K562 (cell line): ENCODE measurements around the gene MANEAL. TPM values are rescaled to one million over a fixed set of nuclear protein-coding genes. Genes with fewer than 3 reads are reported as not detected.

Source experiments
- ATF7 ChIP-seq: fragments of 450-650 bp; IDR thresholded peaks from 2 replicates; pipeline ENCODE4 v1.7.1; 2014; ENCODE audit warnings: mild to moderate bottlenecking, moderate library complexity
- E2F3 ChIP-seq: fragments of 250-450 bp; sonication (Bioruptor Pico); IDR thresholded peaks from 2 replicates; pipeline ENCODE4 v1.4.0; 2020; ENCODE audit warnings: mild to moderate bottlenecking
- GATAD2B ChIP-seq: fragments of 450-650 bp; IDR thresholded peaks from 2 replicates; pipeline ENCODE4 v1.6.1; 2017; ENCODE audit warnings: mild to moderate bottlenecking, borderline replicate concordance
- IRF2 ChIP-seq: sonication (generic); formaldehyde crosslinking; IDR thresholded peaks from 2 replicates; pipeline ENCODE4 v1.8.1; 2022; ENCODE audit warnings: mild to moderate bottlenecking, missing genetic modification reagents
- NFIC ChIP-seq: fragments of 450-650 bp; IDR thresholded peaks from 2 replicates; pipeline ENCODE4 v1.6.1; 2017; ENCODE audit warnings: mild to moderate bottlenecking, inconsistent platforms
- POU5F1 ChIP-seq: fragments of 150-350 bp; IDR thresholded peaks from 2 replicates; pipeline ENCODE4 v1.6.1; 2014; ENCODE audit warnings: borderline replicate concordance, low read length, low read depth, mild to moderate bottlenecking; ENCODE audit not compliant: partially characterized antibody
- SIX5 ChIP-seq, 2 experiments: IDR thresholded peaks; 2 replicates each; pipeline ENCODE4 v1.6.1; 2011; ENCODE audit warnings: low read length in 2 of 2, borderline replicate concordance in 1 of 2, low read depth in 1 of 2, mild to moderate bottlenecking in 1 of 2, moderate library complexity in 1 of 2; ENCODE audit not compliant: insufficient read depth in 1 of 2
- SMAD4 ChIP-seq: fragments of 250-450 bp; sonication (Bioruptor Pico); conservative IDR thresholded peaks from 2 replicates; pipeline ENCODE4 v1.8.0; 2021; ENCODE audit warnings: inconsistent platforms, mild to moderate bottlenecking, moderate library complexity
- TBP ChIP-seq: optimal IDR thresholded peaks from 2 replicates; pipeline ENCODE3; 2011; ENCODE audit warnings: low read depth, low read length, improper control_type of control experiment
- ZNF766 ChIP-seq: fragments of 200-800 bp; sonication (Bioruptor generic); conservative IDR thresholded peaks from 2 replicates; pipeline ENCODE4 v1.6.1; 2016; ENCODE audit warnings: missing genetic modification characterization, missing compliant biosample characterization
- polyA plus RNA-seq, 8 experiments: library from polyadenylated mRNA; depleted of rRNA in 4 of 8; stranded (reverse) in 5 of 8; unstranded in 3 of 8; fragments of >200 nt; fragmentation: Nextera tagmentation in 2 of 8; fragmentation: Illumina TruSeq in 1 of 8; extraction: Ambion mirVana in 2 of 8; extraction: Trizol in 1 of 8; gene quantifications; 2 replicates each; pipeline versions ENCODE4 v1.2.1 to v1.2.3, GENCODE V29; 2011 to 2014; ENCODE audit warnings: inconsistent platforms in 1 of 8, missing spikeins in 1 of 8
- total RNA-seq, 7 experiments: library from RNA; depleted of rRNA in 6 of 7; stranded (reverse); fragments of >200 nt in 6 of 7; fragmentation: Illumina TruSeq in 2 of 7; extraction: Trizol in 2 of 7; gene quantifications; 2 replicates each; pipeline versions ENCODE4 v1.2.1 to v1.2.3, GENCODE V29; 2011 to 2021; ENCODE audit warnings: low replicate concordance in 1 of 7
- TF ChIP-seq, protein P1 (sequence below), 2 experiments: fragments of 450-650 bp; formaldehyde crosslinking in 1 of 2; IDR thresholded peaks; 2 replicates each; pipeline versions ENCODE4 v1.4.0 to v1.6.1; 2014 to 2020; ENCODE audit warnings: mild to moderate bottlenecking in 2 of 2, borderline replicate concordance in 1 of 2, low read depth in 1 of 2
- TF ChIP-seq, protein P2 (sequence below), 3 experiments: fragments of 200-800 bp in 1 of 3; fragments of 250-450 bp in 1 of 3; fragments of 450-650 bp in 1 of 3; sonication (Bioruptor Pico) in 1 of 3; sonication (Bioruptor generic) in 1 of 3; formaldehyde crosslinking in 1 of 3; IDR thresholded peaks; 2 replicates each; pipeline versions ENCODE4 v1.6.1 to v1.8.0; 2016 to 2022; ENCODE audit warnings: mild to moderate bottlenecking in 2 of 3, missing genetic modification characterization in 2 of 3, missing compliant biosample characterization in 1 of 3, moderate library complexity in 1 of 3

Gene MANEAL
- total and polyA plus RNA-seq, 9 of the 15 experiments (the other 6 are each of a cell fraction or from before 2014, with no cell fraction given), result 0.37 to 3.2 (median 1.2) TPM

DNA sequence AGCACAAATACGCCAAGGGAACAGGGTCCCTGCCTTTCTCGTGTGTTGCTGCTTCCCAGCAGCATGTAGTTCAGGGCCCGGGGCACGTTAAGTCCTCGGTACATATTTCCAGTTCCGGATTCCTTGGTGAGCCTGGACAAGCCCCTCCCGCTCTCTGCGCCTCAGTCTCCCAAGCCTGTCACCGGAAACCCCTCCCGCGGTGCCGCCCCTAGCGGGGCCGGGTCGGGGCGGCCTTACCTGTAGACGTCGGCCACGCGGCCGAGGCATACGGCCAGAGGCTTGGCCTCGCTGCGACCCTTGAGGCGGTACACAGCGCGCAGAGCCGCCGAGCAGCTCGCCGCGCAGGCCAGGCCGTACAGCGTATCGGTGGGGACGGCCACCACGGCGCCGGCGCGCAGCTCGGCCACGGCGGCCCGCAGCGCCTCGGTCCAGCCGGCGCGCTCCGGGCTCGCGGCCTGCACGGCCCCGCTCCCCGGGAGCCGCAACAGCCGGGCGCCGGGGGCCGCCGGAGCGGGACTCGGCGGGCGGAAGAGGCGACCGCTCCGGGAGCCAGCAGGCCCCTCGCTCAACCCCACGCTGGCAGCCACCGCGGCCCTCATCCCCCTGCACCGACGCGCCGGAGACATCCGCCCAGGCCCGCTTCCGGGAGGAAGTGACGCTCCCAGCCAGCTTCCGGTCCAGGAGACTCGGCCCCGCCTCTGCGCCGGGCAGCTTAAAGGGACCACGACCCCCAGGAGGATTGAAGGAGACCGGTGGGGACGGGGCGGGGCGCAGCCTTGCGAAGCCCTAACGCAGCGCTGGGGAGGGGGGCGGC, 14.1 kb downstream of the MANEAL start, which contains the start of the genes C1orf122 and YRDC (continued):
- no peak for TF ChIP-seq E2F3 (CRISPR knock-in tag)
- no peak for TF ChIP-seq ZNF766 (CRISPR knock-in tag)
- TF ChIP-seq ATF7, result peak; percentile 49; the same call in 1 of the 2 replicates
- peak; percentile 54 for TF ChIP-seq NFIC
- TF ChIP-seq, protein P1, sequence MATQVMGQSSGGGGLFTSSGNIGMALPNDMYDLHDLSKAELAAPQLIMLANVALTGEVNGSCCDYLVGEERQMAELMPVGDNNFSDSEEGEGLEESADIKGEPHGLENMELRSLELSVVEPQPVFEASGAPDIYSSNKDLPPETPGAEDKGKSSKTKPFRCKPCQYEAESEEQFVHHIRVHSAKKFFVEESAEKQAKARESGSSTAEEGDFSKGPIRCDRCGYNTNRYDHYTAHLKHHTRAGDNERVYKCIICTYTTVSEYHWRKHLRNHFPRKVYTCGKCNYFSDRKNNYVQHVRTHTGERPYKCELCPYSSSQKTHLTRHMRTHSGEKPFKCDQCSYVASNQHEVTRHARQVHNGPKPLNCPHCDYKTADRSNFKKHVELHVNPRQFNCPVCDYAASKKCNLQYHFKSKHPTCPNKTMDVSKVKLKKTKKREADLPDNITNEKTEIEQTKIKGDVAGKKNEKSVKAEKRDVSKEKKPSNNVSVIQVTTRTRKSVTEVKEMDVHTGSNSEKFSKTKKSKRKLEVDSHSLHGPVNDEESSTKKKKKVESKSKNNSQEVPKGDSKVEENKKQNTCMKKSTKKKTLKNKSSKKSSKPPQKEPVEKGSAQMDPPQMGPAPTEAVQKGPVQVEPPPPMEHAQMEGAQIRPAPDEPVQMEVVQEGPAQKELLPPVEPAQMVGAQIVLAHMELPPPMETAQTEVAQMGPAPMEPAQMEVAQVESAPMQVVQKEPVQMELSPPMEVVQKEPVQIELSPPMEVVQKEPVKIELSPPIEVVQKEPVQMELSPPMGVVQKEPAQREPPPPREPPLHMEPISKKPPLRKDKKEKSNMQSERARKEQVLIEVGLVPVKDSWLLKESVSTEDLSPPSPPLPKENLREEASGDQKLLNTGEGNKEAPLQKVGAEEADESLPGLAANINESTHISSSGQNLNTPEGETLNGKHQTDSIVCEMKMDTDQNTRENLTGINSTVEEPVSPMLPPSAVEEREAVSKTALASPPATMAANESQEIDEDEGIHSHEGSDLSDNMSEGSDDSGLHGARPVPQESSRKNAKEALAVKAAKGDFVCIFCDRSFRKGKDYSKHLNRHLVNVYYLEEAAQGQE (IDR thresholded peaks at IDR 0.05; ENCODE audit: borderline replicate concordance), result 0 out of 2 replicates have a peak, but pooled peaks have one; percentile 10
- TF ChIP-seq, protein P1 (CRISPR knock-in tag; IDR thresholded peaks at IDR 0.05; ENCODE audit: low read depth), result peak; percentile 49; the same call in 1 of the 2 replicates
- TF ChIP-seq SMAD4 (CRISPR knock-in tag), result 0 out of 2 replicates have a peak, but pooled peaks have one; percentile 39
- TF ChIP-seq GATAD2B, result peak; percentile 95
- peak; percentile 53 for TF ChIP-seq POU5F1
- TF ChIP-seq TBP, result peak; percentile 54
- TF ChIP-seq IRF2, result peak; percentile 58; the same call in 1 of the 2 replicates
- TF ChIP-seq SIX5 (IDR thresholded peaks at IDR 0.05; ENCODE audit: borderline replicate concordance in 1 of 2, insufficient read depth in 1 of 2, low read depth in 1 of 2, low read length in 2 of 2), result 0 out of 4 replicates have a peak, but pooled peaks of 1 of the 2 experiments have one; percentile 19
- TF ChIP-seq, protein P2, sequence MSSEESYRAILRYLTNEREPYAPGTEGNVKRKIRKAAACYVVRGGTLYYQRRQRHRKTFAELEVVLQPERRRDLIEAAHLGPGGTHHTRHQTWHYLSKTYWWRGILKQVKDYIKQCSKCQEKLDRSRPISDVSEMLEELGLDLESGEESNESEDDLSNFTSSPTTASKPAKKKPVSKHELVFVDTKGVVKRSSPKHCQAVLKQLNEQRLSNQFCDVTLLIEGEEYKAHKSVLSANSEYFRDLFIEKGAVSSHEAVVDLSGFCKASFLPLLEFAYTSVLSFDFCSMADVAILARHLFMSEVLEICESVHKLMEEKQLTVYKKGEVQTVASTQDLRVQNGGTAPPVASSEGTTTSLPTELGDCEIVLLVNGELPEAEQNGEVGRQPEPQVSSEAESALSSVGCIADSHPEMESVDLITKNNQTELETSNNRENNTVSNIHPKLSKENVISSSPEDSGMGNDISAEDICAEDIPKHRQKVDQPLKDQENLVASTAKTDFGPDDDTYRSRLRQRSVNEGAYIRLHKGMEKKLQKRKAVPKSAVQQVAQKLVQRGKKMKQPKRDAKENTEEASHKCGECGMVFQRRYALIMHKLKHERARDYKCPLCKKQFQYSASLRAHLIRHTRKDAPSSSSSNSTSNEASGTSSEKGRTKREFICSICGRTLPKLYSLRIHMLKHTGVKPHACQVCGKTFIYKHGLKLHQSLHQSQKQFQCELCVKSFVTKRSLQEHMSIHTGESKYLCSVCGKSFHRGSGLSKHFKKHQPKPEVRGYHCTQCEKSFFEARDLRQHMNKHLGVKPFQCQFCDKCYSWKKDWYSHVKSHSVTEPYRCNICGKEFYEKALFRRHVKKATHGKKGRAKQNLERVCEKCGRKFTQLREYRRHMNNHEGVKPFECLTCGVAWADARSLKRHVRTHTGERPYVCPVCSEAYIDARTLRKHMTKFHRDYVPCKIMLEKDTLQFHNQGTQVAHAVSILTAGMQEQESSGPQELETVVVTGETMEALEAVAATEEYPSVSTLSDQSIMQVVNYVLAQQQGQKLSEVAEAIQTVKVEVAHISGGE (CRISPR knock-in tag; IDR thresholded peaks at IDR 0.05), result peak in 2 of 3 experiments; percentile 76 to 96; a peak in 5 of 6 replicates
